ENCODE data around the gene STXBP6.
"Not testable (repeated sequence)": the region's sequence is repeated elsewhere in the genome, so short reads cannot be mapped to it uniquely, and the experiment has no call there.

Gene STXBP6

DNA sequence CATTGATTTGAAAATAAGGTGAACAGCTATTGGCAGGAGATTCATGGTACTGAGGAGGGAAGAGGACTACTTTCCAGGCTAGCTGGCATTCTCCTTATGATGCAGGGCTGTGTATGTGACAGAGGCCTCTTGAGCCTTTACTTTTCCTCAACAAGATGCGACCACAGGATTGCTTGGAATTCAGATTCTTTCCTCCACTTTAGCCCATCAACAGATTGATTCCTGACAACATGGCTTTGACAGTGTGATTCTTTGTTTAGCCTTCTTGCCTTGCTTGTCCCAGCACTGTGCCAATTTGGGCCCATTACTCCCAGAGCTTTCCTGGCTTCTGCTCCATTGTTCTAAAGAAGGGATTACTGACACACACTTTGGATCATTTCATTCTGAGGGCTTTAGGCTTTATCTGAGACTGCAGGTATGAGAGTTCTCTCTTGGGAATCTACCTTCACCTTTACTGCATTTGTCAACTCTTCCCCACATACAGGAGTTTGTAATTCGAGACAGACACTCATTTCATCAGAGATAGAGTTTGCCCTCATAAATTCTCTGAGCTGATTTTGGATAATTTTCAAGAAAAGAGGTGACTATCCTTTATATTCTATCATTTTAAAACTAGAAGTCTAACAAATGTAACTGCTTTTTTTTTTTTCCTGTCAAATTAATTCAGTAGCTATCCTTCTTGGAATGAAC lies 209.6 kb downstream of the STXBP6 start:
- H3K4me3 ChIP-seq: no peak overlapping the region
- no peak overlapping the region for H3K27ac ChIP-seq
- DNase-seq (ENCODE audit: low spot score): no peak
- TF ChIP-seq CTCF (IDR thresholded peaks at IDR 0.05): no peak

DNA sequence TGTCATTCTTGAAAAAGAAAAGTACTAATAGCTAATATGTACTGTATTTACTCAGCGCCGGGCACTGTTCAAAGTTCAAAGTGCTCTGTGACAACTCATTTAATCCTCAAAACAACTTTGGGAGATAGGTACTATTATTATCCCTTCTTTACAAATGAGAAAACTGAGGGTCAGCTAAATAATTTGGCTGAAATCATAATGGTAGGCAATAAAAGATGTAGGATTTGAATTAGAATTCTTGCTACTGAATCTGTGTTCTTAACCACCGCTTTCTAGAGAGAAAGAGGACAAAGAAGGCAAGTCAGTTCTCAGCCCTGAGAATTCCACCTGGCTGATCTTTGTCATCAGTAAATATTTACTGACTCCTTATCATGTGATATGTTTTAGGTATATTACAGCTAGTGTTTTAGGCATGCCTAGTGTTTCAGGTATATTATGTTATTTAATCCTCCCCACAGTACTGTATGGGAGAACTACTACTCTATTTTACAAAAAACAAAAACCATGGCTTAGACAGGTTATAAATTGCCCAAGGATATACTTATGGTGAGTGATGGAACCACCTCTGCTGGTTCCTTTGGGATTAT lies 210.2 kb downstream of the STXBP6 start:
- no peak overlapping the region for H3K4me3 ChIP-seq
- no peak for TF ChIP-seq CTCF (IDR thresholded peaks at IDR 0.05)
- no peak overlapping the region for H3K27ac ChIP-seq
- DNase-seq (ENCODE audit: low spot score): no peak

DNA sequence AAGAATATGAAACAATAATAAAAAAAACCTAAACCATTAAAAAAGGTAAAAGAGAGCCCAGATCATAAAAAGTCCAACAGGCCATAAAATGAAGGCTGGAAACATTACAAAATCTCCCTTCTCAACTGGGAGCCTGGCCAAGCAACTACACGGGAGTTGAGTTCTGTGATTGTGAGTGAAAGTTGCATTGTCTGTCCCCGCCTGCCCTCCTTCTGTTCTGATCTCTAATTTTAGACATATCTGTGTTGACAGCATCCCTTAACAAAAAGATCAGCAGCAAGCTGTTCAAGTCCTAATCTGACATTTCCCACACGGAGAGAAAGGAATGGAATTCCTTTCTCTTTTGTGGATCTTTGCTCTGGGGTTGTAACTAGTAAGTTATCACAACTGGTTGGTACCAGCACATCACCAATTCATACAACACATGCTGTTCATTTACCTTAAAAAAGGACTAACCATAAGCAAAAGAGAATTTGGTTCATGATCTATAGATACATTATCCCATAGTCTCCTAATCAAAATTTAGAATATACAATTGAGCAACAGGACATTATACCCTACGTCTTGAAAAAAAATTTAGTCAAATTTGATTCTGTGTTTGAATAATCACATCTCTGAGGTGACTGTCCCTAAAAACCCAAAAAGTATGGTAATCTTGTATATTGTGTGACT lies 210.9 kb downstream of the STXBP6 start:
- no peak overlapping the region for H3K27ac ChIP-seq
- no peak for TF ChIP-seq CTCF (IDR thresholded peaks at IDR 0.05)
- DNase-seq (ENCODE audit: low spot score): no peak
- no peak overlapping the region for H3K4me3 ChIP-seq

- TF ChIP-seq CTCF (IDR thresholded peaks at IDR 0.05): no peak
- H3K27ac ChIP-seq: no peak overlapping the region
- DNase-seq (ENCODE audit: low spot score): no peak
- H3K4me3 ChIP-seq: no peak overlapping the region
Measured at GRCh38 chr14:24837280-24838046, 212.5 kb downstream of the STXBP6 start.

DNA sequence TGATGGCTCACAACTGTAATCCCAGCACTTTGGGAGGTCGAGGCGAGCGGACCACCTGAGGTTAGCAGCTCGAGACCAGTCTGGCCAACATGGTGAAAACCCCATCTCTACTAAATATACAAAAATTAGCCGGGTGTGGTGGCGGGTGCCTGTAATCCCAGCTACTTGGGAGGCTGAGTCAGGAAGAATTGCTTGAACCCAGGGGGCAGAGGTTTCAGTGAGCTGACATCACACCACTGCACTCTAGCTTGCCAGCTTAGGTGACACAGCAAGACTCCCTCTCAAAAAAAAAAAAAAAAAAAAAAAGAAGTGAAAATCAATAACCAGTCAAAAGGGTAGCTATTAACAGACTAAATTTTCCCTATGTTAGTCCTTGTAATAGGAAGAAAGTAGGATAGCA lies 213.6 kb downstream of the STXBP6 start:
- DNase-seq (ENCODE audit: low spot score): not testable (repeated sequence)

DNA sequence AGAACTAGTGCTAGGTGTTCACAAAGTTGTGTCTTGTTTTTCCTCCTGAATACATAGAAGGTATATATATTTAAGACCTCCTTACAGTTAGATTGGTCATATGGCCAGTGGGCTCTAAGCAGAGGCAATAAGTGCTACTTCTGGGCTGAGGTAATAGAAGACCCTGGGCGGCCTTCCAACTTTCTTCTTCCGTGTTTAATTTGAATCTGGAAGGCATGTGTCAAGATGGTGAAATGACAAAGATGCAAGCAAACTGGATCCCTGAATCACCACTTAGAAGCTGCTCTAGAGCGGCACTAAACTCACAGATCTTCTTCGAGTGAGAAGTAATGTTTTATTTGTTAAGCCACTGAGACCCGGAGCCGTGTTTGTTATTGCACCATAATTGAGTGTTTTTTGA lies 215.0 kb downstream of the STXBP6 start:
- no peak overlapping the region for H3K4me3 ChIP-seq
- DNase-seq (ENCODE audit: low spot score): no peak
- TF ChIP-seq CTCF (IDR thresholded peaks at IDR 0.05): no peak
- no peak overlapping the region for H3K27ac ChIP-seq

More for the DNA sequence above, 213.6 kb downstream of the STXBP6 start:
- not testable (repeated sequence) for H3K4me3 ChIP-seq, H3K27ac ChIP-seq

DNA sequence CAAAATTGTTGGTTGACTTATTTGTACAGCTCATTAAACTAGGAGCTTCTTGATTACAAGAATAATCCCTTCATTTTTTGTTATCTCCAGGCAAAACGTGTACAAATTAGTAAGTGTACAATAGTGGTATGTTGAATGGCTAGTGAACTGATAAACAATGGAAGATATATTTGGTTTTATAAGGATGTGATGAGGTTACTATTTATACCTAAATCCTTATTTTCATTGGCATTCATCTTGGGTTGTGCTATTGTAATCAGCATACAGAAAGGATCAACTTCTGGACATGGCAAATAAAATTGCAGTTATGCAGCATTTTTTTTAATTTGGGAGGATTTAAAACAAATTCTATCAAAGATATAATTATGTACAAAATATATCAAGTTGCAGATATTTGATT lies 216.6 kb downstream of the STXBP6 start:
- TF ChIP-seq CTCF (IDR thresholded peaks at IDR 0.05): no peak
- Histone ChIP-seq H3K4me3 (no peak overlapping the region), H3K27ac (no peak overlapping the region)
- no peak for DNase-seq (ENCODE audit: low spot score)

All from coronary artery (tissue), 2 donors.